ENCODE measurements around the gene SLC39A8. TPM values are rescaled to one million over a fixed set of nuclear protein-coding genes. Genes with fewer than 3 reads are reported as not detected.

SLC39A8 gene
- total and polyA plus RNA-seq, 4 donors: 14.6 to 50.5 (median 22.6) TPM

GRCh38 chr4:102318105-102318504 is 27.2 kb downstream of the SLC39A8 start:
- no peak overlapping the region for H3K9ac ChIP-seq (ENCODE audit: low read depth in 1 of 2, low read length in 2 of 2)
- DNase-seq (ENCODE audit: low spot score): no peak
- WGBS: 63% methylated on average over 3 of the region's 3 CpGs
- H3K36me3 ChIP-seq (ENCODE audit: control insufficient read depth in 4 of 4, insufficient read depth in 3 of 4, low read depth in 1 of 4, low read length in 3 of 4): no peaks in the 10 kb centered on the region
- H3K4me3 ChIP-seq (ENCODE audit: low read depth in 1 of 3, low read length in 3 of 3): no peak overlapping the region
- peaks cover 1 to 15% (median 7%) of the 10 kb centered on the region in 4 donors for H3K4me1 ChIP-seq (ENCODE audit: control insufficient read depth in 4 of 4, insufficient read depth in 4 of 4, low read length in 3 of 4)
- H3K27me3 ChIP-seq (ENCODE audit: control insufficient read depth in 4 of 4, insufficient read depth in 4 of 4, low read length in 3 of 4): no peaks in the 10 kb centered on the region
- no peak for TF ChIP-seq RAD21 (IDR thresholded peaks at IDR 0.05)
- TF ChIP-seq SP1 (IDR thresholded peaks at IDR 0.05): no peak
- TF ChIP-seq HNF4A (conservative IDR thresholded peaks at IDR 0.05): no peak
- TF ChIP-seq GABPA (IDR thresholded peaks at IDR 0.05 in 1 of 2, conservative IDR thresholded peaks at IDR 0.05 in 1 of 2): no peak
- TF ChIP-seq RXRA (IDR thresholded peaks at IDR 0.05): no peak
- TF ChIP-seq NR2F2 (IDR thresholded peaks at IDR 0.05): no peak
- no peak for TF ChIP-seq FOXA2 (IDR thresholded peaks at IDR 0.05)
- no peak for TF ChIP-seq TAF1 (conservative IDR thresholded peaks at IDR 0.05)
- TF ChIP-seq EGR1 (IDR thresholded peaks at IDR 0.05; ENCODE audit: low read depth in 2 of 2): no peak
- TF ChIP-seq, protein P1, sequence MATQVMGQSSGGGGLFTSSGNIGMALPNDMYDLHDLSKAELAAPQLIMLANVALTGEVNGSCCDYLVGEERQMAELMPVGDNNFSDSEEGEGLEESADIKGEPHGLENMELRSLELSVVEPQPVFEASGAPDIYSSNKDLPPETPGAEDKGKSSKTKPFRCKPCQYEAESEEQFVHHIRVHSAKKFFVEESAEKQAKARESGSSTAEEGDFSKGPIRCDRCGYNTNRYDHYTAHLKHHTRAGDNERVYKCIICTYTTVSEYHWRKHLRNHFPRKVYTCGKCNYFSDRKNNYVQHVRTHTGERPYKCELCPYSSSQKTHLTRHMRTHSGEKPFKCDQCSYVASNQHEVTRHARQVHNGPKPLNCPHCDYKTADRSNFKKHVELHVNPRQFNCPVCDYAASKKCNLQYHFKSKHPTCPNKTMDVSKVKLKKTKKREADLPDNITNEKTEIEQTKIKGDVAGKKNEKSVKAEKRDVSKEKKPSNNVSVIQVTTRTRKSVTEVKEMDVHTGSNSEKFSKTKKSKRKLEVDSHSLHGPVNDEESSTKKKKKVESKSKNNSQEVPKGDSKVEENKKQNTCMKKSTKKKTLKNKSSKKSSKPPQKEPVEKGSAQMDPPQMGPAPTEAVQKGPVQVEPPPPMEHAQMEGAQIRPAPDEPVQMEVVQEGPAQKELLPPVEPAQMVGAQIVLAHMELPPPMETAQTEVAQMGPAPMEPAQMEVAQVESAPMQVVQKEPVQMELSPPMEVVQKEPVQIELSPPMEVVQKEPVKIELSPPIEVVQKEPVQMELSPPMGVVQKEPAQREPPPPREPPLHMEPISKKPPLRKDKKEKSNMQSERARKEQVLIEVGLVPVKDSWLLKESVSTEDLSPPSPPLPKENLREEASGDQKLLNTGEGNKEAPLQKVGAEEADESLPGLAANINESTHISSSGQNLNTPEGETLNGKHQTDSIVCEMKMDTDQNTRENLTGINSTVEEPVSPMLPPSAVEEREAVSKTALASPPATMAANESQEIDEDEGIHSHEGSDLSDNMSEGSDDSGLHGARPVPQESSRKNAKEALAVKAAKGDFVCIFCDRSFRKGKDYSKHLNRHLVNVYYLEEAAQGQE (IDR thresholded peaks at IDR 0.05): no peak
- H3K27ac ChIP-seq (ENCODE audit: low read depth in 1 of 2, low read length in 2 of 2): no peak overlapping the region
- H3K9me3 ChIP-seq (ENCODE audit: control insufficient read depth in 4 of 4, low read length in 3 of 4): no peaks in the 10 kb centered on the region

DNA sequence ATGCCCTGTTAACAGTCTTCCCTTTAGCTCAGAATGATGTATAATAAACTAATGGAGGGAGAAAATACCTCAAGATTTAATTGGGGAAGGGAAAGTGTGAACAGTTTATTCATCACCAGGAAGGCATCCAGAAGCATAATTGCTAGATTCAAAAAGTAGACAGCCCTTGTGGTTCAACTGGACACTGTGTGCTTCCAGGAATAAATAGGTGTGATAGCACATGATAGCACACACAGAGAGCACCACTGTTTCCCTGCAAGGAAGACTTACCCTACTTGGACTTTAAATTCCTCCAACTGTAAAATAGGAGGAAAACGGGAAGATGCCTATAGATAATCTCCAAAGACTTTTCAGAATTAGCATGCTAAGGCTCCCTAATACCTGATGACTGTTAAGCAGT is 27.8 kb downstream of the SLC39A8 start:
- H3K27ac ChIP-seq (ENCODE audit: low read depth in 1 of 2, low read length in 2 of 2): no peak overlapping the region
- H3K4me3 ChIP-seq (ENCODE audit: low read depth in 1 of 3, low read length in 3 of 3): no peak overlapping the region
- no peak for DNase-seq (ENCODE audit: low spot score)
- no peaks in the 10 kb centered on the region for H3K36me3 ChIP-seq (ENCODE audit: control insufficient read depth in 4 of 4, insufficient read depth in 3 of 4, low read depth in 1 of 4, low read length in 3 of 4)
- no peak overlapping the region for H3K9ac ChIP-seq (ENCODE audit: low read depth in 1 of 2, low read length in 2 of 2)
- H3K4me1 ChIP-seq (ENCODE audit: control insufficient read depth in 4 of 4, insufficient read depth in 4 of 4, low read length in 3 of 4): peaks cover 1 to 15% (median 7%) of the 10 kb centered on the region in 4 donors
- no peaks in the 10 kb centered on the region for H3K9me3 ChIP-seq (ENCODE audit: control insufficient read depth in 4 of 4, low read length in 3 of 4)
- 96% methylated on average over 1 of the region's 1 CpG for WGBS
- H3K27me3 ChIP-seq (ENCODE audit: control insufficient read depth in 4 of 4, insufficient read depth in 4 of 4, low read length in 3 of 4): no peaks in the 10 kb centered on the region
- TF ChIP-seq MAX (IDR thresholded peaks at IDR 0.05) (no peak), FOXA2 (IDR thresholded peaks at IDR 0.05) (no peak), CTCF (IDR thresholded peaks at IDR 0.05; ENCODE audit: low read depth, low read length, missing input control) (no peak), GABPA (IDR thresholded peaks at IDR 0.05 in 1 of 2, conservative IDR thresholded peaks at IDR 0.05 in 1 of 2) (no peak), HNF4A (conservative IDR thresholded peaks at IDR 0.05) (no peak), RAD21 (IDR thresholded peaks at IDR 0.05) (no peak), JUND (IDR thresholded peaks at IDR 0.05) (no peak), HNF4G (IDR thresholded peaks at IDR 0.05) (no peak), FOXA1 (IDR thresholded peaks at IDR 0.05) (no peak), RXRA (IDR thresholded peaks at IDR 0.05) (no peak), SP1 (IDR thresholded peaks at IDR 0.05) (no peak), YY1 (IDR thresholded peaks at IDR 0.05) (no peak), NR2F2 (IDR thresholded peaks at IDR 0.05) (no peak)
- TF ChIP-seq, protein P2, sequence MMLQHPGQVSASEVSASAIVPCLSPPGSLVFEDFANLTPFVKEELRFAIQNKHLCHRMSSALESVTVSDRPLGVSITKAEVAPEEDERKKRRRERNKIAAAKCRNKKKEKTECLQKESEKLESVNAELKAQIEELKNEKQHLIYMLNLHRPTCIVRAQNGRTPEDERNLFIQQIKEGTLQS (IDR thresholded peaks at IDR 0.05): no peak
- TF ChIP-seq, protein P1 (IDR thresholded peaks at IDR 0.05): no peak
- TF ChIP-seq, protein P3, sequence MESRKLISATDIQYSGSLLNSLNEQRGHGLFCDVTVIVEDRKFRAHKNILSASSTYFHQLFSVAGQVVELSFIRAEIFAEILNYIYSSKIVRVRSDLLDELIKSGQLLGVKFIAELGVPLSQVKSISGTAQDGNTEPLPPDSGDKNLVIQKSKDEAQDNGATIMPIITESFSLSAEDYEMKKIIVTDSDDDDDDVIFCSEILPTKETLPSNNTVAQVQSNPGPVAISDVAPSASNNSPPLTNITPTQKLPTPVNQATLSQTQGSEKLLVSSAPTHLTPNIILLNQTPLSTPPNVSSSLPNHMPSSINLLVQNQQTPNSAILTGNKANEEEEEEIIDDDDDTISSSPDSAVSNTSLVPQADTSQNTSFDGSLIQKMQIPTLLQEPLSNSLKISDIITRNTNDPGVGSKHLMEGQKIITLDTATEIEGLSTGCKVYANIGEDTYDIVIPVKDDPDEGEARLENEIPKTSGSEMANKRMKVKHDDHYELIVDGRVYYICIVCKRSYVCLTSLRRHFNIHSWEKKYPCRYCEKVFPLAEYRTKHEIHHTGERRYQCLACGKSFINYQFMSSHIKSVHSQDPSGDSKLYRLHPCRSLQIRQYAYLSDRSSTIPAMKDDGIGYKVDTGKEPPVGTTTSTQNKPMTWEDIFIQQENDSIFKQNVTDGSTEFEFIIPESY (IDR thresholded peaks at IDR 0.05): no peak
